OCI-M2 (cell line): ENCODE results near the gene DOCK6.
A peak's percentile ranks its signal among the peaks of the same experiment; 100 is the strongest.
"Not testable (repeated sequence)": the region's sequence is repeated elsewhere in the genome, so short reads cannot be mapped to it uniquely, and the experiment has no call there.

Experiments
- DNase-seq: peaks from one replicate; lab custom pipeline; 2025; ENCODE audit not compliant: unreplicated experiment; lab: John Stamatoyannopoulos, UW

Gene DOCK6

DNA sequence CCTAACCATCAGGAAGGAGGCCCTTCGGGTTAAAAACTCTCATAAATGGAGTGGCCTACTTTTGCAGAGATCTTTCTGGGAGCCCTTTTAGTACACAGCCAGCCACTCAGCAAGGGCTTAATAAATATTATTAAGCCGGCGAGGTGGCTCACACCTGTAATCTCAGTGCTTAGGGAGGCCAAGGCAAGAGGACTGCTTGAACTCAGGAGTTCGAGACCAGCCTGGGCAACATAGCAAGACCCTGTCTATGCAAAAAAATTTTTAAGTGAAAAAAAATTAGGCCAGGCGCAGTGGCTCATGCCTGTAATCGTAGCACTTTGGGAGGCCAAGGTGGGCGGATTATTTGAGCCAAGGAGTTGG is 64.2 kb downstream of the DOCK6 start:
- DNase-seq, result no peak

DNA sequence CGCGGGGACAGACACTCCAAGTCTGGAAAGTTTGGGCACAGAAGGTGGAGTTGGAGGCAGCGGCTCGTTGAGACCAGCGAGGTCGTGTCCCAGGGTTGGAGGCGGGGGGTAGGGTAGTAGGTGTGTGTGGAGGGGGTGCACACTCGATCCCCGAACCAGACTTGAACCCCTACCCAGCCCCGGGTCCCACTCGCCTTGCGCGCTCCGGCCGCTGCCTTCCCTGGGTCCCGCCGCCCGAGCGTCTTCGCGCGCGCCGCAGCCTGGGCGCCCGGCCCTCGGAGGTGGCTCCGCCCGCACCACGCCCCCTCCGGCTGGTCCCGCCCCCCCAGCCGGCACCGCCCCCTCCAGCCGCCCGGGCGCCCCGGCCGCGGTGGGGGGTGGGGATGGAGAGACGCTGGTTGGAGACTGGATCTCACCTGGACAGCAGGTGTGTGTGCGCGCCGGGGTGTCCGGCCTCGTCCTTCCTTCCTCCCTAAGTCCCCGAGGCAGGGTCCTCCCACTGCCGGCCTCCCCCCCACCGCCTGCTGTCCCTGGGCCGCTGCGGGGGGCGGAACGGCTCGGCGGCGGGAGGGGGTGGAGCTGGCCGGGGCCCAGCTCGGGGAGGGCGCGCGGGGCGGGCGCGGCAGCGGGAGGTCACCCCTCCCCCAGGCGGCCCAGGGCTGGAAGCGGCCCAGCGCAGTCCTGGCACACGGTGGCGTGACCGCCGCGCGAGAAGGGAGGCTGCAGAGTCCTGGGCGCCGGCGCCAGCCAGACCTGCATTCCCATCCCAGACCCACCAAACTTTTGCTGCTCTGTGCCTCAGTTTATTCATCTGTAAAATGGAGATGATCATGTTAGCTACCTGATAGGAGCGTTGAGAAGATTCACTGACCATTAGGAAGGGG is 64.8 kb downstream of the DOCK6 start, which contains the start of gene KANK2:
Gene KANK2, minus strand, starts transcription at position 255 of the 884 bp plus-strand sequence. CDS start 3,034 bp downstream, outside the sequence.
- DNase-seq, result peak; percentile 99

DNA sequence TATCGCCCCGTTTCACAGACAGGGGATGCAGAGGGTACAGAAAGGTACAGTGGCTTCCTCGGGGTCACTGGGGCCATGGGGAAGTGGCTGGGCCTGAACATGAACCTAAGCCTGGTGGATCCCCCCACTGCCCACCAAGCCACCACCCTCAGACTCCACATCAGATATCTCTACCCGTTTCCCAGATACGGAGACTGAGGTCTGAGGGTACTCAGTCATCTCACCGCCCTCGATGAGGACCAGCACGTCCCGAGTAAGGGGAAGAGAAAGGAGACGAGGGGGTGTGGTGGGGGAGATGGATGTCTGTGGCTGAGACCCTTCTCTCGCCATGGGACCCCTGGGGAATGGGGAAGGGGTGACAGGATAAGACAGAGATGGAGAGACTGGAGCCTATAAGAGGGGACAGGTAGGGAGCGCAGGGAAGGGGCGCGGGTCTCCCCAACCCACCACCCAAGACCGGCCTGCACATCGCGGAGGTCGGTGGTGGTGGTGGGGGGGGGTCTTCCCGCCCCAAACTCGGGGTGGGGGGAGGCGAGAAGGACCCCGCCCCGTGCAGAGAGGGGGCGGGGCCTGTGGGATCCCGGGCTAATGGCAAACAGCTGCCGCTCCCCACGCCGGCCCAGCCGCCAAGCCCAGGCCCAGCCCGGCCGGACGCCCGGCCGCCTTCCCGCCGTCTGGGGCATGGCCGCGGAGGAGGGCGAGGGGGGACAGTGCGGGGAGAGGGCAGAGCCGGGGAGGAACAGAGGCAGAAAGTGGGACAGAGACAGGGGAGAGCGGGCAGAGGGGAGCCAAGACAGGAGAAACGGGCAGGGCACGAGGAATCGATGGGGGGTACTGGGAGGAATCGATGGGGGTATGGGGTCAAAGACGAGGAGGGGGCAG is 65.7 kb downstream of the DOCK6 start:
- no peak for DNase-seq

DNA sequence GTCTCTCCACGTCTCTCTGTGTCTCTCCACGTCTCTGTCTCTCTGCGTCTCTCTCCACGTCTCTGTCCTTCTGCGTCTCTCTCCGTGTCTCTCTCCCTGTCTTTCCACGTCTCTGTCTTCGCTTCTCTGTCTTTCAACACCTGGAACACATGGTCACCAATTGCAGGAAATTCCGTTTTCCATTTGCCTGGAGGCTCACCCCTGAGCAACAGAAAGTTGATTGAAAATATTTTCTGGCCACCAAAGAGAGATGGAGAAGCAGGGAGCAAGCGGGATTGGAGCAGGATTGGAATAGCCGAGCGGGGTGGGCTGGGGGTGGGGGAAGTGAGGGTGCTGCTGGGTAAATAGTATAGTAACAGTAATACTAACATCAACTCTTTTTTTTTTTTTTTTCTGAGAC is 66.6 kb downstream of the DOCK6 start:
- DNase-seq, result no peak

- DNase-seq, result no peak
Measured at GRCh38 chr19:11194656-11195558, 67.4 kb downstream of the DOCK6 start.

GRCh38 chr19:11194173-11194572 is 68.2 kb downstream of the DOCK6 start:
- no peak for DNase-seq

GRCh38 chr19:11192957-11193939 is 69.1 kb downstream of the DOCK6 start:
- DNase-seq, result no peak

DNA sequence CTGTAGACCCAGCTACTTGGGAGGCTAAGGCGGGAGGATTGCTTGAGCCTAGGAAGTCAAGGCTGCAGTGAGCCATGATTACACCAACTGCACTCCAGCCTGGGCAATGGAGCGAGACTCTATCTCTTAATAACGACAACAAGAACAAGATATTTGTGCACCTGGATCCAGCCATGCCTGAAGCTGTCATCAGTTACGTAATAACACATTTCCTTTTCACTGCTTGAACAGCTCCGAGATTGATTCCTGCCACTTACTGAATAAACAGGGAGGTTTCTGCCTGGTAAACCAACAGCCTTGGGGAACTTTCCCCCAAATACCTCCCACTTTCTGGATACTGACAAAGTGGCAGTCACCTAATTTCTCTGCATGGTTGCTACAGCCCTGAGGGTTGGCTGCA is 70.4 kb downstream of the DOCK6 start:
- no peak for DNase-seq

- DNase-seq, result no peak
Measured at GRCh38 chr19:11191273-11191755, 71.0 kb downstream of the DOCK6 start.

- DNase-seq, result no peak
Measured at GRCh38 chr19:11190501-11190900, 71.8 kb downstream of the DOCK6 start.

GRCh38 chr19:11187441-11187840 is 74.9 kb downstream of the DOCK6 start:
- DNase-seq, result no peak

DNA sequence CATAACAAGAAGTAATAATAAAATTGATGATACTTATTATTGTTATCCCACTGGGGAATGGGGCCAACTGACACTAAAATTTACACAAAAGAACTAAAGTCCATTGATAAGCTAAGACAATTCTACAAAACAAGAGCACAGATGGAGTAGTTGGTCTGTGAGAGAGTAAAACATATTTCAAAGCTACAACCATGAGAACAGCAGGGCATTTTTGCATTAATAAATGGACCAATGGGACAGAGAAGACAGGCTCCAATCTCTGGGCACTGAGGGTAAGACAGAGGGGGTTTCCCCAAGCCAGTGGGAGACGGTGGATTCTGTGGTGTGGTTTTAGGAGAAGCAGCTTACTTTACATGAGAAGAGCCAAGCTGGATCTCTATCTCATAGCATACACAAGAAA is 79.3 kb downstream of the DOCK6 start:
- DNase-seq, result no peak

- no peak for DNase-seq
Measured at GRCh38 chr19:11181488-11181887, 80.8 kb downstream of the DOCK6 start.

DNA sequence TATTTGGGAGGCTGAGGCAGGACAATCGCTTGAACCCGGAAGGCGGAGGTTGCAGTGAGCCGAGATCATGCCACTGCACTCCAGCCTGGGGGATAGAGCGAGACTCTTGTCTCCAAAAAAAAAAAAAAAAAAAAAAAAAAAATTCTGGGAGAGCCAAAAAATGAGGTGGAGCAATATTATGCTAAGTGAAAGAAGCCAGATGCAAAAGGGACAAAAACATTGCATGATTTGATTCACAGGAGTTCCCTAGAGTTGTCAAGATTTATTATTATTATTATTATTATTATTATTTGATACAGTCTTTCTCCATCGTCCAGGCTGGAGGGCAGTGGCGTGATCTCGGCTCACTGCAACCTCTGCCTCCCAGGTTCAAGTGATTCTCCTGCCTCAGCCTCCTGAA is 81.3 kb downstream of the DOCK6 start:
- DNase-seq, result not testable (repeated sequence)

DNA sequence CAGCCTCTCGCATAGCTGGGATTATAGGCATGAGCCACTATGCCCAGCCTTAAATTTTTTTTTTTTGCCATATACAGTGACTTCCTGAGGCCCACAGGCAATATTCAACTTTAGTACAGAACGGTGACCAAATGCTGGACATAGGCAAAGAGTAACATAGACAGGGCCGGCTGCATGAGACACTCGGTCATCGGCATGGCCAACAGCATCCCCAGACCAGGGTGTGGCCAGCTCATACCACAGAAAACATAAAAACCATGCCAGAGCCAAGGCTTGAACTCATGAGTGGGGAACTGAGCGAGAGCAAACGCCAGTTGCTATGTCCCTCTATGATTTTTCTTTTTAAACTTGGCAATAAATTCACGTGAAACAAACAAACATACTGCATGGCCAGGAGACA is 82.0 kb downstream of the DOCK6 start:
- no peak for DNase-seq

- no peak for DNase-seq
Measured at GRCh38 chr19:11179716-11180297, 82.5 kb downstream of the DOCK6 start.

DNA sequence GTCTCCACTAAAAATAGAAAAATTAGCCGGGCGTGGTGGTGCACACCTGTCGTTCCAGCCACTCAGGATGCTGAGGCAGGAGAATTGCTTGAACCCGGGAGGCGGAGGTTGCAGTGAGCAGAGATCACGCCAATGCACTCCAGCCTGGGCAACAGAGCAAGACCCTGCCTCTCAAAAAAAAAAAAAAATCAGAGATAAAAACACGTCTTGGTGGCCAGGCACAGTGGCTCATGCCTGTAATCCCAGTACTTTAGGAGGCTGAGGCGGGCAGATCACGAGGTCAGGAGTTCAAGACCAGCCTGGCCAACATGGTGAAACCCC is 83.2 kb downstream of the DOCK6 start:
- not testable (repeated sequence) for DNase-seq

DNA sequence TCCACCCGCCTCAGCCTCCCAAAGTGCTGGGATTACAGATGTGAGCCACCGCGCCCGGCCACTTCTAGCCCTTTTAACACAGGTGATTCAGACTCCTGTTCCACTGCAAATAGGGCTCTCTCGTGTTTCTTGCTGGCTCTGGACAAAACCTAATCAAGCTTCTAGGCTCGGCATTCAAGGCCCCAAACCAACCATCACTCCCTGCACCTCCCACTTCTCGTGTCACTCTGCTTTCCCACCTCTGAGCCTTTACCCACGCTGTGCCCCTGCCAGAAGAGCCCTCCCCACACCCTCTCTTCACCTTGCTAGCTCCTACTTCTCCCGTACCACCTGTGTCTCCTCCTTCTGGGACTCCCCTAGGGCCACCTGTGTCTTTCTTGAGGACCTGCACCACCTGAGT is 84.7 kb downstream of the DOCK6 start:
- DNase-seq, result no peak

DNA sequence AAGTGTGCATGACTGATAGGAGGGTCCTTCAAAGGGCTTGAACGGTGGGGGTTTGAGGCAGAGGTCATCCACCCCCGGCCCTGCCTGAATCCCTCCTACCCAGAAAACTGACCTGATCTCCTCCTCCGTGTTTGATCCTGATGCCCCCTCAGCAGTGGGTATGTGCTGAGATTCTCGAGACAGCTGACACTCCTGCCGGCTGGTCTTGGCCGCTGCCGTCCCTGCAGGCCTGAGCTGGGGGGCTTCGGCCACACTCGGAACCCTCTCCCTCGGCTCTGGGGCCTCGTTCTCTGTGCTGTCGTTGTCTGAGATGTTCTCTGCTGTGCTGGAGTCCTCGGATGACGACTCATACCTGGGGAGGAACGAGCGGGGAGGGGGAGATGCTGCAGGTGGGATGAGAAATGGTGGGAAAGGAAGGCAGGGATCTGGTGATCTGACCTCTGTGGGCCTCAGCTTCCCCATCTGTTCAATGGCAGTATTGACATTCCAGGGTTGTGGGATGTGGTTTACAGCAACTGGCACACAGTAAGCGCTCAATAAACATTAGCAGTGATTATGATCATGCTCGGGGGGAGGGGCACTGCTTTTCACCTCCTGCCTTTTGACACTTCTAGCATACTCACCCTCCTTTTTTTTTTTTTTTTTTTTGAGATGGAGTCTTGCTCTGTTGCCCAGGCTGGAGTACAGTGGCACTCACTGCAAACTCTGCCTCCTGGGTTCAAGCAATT is 85.7 kb downstream of the DOCK6 start:
- no peak for DNase-seq
